HG02970 (cell line): Measurements from ENCODE around the gene SASH1.
"Not testable (repeated sequence)": the region's sequence is repeated elsewhere in the genome, so short reads cannot be mapped to it uniquely, and the experiment has no call there.

Experiments
- ATAC-seq: cut with Tn5 transposase; IDR thresholded peaks from one replicate; pipeline ENCODE4 v1.9.1; 2021; ENCODE audit warnings: mild to moderate bottlenecking, moderate library complexity, moderate number of reproducible peaks; ENCODE audit not compliant: unreplicated experiment, low FRiP score

The SASH1 gene

DNA sequence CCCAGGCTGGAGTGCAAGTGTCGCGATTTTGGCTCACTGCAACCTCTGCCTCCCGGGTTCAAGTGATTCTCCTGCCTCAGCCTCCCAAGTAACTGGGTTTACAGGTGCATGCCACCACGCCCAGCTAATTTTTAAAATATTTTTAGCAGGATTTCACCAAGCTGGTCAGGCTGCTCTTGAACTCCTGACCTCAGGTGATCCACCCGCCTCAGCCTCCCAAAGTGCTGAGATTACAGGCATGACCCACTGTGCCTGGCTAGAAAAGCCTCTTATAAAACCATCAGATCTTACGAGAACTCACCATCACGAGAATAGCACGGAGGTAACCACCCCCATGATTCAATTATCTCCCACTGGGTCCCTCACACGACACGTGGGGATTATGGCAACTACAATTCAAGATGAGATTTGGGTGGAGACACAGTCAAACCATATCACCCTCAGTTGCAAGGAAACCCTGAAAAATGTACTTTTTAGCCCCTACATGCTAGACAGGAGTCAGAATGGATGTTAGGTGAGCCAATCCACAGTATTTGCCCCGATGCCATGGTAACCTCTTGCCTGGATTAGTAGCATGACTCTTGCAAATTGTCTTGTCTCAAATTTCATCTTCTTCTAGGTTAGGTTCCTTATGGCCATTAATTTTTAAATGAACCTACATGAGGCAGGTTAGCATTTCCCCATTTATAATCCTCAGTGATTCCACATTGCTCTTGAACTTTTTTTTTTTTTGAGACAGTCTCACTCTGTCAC is 17.1 kb upstream of the SASH1 start:
- ATAC-seq, result no peak

DNA sequence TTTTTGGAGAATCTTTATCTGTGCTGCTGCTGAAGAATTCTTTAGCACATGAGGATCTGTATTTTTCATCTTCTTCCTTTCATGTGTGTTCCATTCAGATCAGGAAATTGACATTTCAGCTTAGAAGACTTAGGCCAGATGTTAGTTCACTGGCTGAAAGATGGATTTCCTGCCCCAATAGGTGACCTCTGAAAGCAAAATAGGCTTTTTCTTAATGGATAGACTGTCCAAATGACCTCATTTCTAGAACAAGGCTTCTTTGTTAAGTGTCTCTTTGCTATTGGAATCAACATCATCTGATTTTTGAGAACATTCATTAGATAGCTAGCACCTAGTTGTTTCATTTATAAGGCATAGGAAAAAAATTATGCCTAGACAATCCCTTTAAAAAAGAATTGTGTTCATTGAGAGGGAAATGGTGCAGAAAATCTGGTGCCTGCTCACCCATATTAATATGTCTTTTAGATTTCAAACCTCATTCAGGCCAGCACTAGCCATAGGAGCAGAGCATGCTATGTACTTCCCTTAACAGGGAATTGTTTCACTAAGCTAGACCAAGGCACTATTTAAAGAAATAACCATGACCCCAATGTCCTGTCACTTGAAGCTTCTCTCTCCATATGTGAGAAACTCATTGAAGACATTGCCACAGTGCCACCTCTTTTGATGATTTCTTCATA is 13.6 kb upstream of the SASH1 start:
- no peak for ATAC-seq

DNA sequence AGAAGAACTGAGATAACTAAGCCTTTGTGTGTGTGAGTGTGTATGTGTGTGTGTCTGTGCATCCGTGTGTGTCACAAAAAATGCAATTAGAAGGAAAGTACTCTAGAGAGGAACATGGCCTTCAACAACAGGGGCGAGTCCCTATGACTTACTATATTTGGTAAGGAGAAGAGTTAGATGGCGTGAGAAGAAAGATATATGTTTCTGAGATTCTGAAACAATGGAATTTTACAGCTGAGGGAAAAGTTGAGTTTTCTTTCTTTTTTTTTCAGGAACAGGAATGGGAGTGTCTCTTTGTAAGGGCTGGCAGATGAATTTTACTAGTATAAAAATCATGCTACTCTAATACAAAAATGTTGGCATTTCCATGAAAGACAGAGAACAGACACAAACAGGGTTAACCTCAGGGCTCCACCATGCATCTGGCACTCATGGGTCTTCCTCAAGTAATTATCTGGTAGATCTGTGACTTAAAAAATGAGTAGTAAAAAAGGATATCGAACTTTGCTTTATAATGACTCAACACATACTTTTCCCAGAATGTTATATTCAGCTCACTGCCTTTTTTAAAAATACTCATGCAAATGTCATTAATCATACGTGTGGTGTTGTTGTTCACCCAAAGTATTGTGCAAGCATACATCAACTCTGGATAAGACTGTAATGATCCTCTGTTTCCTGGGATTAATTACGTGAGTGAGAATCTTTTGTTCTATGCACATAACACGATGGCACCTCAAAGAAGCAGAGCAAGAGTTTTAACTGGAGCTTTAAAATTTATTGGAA is 12.8 kb upstream of the SASH1 start:
- ATAC-seq, result no peak

DNA sequence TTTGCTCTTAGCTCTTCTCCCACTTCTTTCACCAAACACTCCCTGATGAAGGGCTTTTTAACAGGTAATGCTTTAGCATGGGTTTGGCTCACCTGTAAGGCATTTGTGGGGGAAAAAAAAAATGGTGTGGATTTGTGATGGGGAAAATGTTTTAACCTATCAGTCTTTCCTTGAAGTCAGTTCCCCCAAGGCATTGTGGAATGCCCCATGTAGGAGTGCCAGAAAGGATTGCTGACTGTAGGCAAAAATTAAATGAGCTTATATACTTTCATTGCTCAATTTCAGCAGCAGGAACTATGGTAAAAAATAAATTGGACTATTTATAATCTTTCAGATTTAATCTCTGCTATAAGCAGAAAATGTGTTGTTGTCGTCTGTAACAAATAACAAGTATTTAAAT is 10.6 kb upstream of the SASH1 start:
- ATAC-seq, result no peak

DNA sequence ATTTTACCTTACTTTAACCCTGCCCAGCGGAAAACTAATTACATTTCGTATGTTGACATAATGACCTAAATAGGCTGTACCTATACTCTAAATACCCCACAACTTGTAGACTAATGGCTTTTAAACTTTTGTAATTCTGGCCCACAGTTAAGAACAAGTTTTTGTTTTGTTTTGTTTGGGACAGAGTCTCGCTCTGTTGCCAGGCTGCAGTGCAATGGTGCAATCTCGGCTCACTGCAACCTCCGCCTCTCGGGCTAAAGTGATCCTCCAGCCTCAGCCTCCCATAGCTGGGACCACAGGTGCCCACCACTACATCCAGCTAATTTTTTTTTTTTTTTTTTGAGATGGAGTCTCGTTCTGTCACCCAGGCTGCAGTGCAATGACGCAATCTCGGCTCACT is 5.7 kb upstream of the SASH1 start:
- no peak for ATAC-seq

DNA sequence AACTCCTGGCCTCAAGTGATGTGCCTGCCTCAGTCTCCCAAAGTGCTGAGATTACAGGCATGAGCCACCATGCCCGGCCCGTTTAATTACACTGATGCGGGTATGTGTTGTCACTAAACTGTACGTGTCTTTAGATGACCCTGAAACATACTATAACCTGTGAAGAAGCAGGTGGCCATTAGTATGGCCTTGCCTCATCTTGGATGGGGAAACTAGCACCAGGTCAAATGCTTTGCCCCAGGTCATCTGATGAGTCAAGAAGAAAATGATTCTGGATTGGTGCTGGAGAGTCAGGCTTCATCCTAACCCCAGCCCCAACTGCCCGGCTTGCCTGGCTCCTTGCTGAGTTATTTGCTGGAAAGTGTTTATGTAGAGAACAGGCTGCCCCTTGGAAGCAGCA is 2.9 kb upstream of the SASH1 start:
- no peak for ATAC-seq

DNA sequence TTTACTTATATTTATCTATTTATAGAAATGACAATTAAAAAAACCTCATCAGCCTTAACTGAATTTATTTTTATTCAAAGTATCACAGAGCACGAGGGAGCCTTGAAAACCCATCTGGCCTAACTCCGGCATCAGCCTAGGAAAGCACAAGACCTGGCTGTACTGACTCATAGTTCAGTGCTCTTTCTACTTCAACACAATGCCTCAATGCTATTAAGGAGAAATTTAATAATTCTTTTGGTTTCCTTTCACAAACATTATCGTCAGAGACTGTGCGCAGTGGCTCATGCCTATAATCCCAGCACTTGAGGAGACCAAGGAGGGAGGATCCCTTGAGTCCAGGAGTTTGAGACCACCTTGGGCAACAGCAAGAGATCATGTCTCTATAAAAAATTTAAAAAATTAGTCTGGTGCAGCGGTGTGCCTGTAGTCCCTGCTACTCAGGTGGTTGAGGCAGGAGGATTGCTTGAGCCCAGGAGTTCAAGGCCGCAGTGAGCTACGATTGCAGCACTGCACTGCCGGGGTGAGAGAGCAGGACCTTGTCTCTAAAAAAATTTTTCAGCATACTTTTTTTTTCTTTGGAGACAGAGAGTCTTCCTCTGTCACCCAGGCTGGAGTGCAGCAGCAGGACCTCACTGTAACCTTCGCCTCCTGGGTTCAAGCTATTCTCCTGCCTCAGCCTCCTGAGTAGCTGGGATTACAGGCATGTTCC is 1.9 kb upstream of the SASH1 start:
- ATAC-seq, result no peak

DNA sequence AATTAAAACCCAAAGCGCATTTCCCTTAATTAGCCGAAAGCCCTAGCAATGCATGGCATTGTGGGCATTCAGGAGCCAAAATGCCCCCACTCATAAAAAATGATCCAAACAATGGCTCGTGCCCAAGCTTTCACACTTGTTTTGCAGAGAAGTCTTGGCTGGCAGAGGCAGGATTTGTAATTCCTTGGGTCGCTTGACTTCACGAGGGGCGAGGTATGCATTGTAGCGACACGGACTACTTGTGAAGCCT is 613 bp upstream of the SASH1 start:
- no peak for ATAC-seq

DNA sequence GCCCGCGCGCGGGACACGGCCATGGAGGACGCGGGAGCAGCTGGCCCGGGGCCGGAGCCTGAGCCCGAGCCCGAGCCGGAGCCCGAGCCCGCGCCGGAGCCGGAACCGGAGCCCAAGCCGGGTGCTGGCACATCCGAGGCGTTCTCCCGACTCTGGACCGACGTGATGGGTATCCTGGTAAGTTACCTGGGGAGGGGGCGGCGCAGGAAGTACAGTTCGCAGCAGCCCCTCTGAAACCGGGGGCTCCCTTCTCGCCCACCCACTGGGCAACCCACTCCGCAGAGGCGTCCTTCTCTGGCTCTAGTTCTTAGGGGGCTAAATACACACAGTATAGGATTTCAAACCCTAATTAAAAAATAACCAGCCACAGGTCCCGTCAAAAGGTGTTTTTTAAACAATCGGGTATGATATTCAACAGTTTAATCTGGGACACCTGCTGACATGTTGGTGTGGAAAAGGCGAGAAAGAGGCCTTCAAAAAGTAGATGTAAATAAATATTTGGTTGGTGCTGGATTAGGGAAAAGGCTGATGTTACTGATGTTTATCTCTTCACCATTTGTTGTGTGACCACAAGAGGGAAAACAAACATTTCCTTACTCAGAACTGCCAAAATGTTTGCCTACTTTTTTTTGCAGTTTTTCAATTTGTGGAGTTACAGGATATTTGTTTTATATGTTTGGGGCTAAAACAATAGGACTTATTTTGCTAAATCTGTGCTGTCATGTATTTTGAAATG is 577 bp downstream of the SASH1 start:
- ATAC-seq, result no peak

DNA sequence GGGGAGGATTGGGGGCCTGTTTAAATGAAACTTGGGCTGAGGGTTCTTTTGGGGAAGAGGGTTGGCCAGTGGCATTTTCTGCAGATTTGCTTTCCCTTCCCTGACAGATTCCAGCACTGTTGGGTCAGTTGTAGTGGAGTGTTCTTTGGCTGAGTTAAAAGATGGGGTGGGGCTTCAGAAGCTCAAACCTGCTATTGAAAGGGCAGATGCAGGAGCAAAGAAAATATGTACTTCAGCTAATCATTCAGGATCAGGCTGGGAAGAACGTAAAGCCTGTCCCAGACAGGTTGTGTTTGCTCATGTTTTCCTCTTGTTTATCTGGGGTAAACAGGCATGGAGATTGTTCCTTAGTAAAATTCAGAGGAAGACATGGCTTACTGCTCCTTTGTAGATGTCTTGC is 2.5 kb downstream of the SASH1 start:
- no peak for ATAC-seq

DNA sequence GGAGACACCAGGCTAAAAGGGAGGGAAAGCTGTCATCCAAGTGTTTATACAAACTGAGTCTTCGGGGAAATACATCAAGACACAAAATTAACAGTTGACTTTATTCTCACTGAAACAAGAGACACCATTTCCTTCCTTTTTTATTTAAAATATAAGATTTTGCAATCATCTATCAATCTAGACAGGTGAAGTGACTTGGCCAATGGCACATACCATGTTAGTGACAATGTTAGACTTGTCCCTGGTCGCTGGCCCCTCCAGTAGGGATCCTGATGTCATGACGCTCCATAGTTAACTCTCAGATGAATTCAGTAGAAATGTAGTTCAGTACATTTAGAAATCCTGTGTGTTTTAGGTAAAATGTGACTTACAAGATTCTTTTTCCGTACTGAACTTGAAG is 2.9 kb downstream of the SASH1 start:
- no peak for ATAC-seq

DNA sequence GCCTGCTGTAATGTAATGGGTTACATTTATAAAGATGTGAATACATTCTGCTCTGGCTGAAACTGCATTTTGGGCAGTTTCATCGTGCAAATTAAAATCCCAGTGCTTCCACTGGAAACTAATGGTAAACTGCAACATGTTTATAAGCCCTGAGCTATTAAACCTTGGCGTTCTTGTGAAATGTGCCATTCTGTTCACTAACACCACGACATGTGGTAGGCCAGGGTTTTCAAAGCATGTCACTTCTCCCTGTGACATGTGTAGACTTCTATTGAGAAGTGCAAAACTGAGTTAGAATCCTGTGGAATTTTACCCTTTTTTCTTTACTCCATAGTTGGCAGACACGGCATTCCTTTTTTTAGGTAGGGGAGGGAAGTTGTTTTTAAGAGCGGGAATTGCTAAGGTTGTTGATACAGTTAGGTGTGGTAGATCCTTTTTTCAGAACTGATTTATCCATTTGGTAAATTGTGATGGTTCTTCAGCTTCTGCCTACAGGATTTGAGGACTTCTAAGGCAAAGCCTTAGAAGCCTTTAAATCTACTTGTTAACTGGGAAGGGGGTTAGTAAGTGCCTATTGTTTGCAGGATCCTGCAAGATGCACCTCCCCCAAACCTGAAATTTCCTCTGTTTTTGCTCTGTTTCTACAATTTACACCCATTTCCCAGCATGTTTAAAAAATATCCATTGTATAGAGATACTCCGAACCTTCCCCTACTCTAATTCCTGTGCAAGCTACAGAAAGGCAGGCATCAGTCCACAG is 4.2 kb downstream of the SASH1 start:
- no peak for ATAC-seq

DNA sequence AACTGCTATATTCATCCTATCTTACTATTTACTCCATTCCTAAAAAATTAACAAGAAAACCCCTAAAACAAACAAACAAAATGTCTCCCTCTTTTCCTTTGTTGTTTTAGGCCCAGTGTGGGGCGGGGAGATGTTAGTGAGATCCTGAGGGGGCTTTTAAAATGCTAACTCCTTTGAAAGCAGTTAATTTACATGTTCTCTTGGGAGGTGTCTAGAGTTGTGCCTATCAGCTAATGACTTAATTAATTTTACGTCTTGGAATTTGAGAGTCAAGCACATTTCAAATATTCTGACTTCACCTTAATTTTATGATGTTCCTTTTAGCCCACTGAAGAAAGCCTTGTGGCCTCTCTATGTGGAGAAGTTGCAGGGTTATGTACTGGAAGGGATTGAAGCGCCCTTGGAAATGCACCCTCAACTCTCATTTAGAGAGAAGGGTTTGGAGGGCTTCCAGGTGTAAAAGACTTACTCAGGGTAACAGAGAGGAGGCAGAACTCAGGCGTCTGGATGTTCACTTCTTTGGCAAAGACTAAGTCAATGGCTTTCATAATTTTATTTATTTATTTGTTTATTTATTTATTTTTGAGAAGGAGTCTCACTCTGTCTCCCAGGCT is 4.9 kb downstream of the SASH1 start:
- no peak for ATAC-seq

DNA sequence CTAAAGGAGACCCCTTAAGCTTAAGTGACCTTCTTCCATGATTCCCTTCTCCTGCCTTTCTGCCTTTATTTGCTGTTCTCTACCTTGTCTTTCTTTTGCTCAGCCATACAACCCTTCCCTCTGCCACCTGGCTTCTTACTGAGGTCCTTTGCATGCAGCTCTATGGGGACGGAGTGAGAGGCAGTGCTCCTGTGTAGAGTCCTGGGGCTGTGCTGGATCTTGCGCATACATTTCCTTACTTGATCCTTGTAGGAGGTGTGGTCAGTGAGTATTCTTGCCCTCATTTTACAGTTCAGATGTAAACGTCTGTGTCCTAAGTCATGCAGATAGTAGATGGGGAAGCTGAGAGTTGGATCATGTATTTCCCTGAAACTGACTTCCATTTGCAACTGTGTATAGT is 5.7 kb downstream of the SASH1 start:
- ATAC-seq, result no peak

DNA sequence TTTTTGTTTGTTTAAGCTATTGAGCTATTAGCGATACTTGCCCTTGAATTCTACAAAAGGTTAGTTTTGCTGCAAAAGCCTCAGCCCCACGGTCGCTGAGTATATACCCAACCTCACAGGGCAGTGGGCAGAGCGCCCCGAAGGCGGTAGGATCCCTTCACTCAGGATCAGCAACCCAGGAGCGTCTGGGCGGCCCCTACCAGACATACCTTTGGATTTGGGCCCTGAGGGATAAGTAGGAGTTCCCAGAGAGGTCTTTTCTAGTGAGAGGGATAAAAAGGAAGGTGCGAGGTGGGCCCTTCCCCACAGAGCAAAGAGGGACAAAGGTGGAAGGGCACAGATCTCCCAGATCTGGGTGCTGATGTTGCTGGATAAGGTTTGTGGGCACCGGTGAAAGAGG is 6.1 kb downstream of the SASH1 start:
- ATAC-seq, result no peak

DNA sequence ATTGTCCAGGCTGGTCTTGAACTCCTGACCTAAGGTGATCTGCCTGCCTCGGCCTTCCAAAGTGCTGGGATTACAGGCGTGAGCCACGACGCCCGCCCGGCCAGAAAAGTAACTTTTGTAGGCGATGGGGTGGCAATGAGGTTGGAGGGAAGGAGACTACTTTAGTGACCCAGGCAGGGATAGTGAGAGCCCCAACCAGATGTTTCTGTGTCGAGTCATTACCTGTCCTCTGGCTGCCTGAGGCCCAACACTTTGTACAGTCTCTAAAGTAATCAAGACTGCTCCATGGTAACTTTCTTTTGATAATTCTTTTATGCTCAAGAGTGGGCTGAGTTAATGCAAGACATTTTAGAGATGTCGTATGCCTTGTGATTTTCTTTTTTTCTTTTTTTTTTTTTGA is 6.8 kb downstream of the SASH1 start:
- no peak for ATAC-seq

DNA sequence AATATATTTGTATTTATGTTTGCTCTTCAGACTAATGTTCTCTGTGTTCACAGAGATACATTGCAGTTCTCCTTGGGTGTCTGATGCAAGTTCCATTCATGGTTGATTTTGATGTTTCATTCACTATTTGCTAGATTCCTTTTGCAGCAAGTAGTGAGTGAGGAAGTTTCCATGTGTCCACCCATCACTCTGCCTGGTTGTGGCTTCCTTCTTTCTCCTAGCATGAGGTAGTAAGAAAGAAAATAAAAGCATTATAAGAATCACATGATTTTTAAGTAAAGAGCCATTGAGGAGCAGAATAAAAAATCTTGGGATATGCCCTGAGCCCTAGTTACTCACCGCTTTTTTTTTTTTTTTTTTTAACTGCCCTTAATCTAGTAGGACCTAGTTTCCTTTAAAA is 8.7 kb downstream of the SASH1 start:
- ATAC-seq, result no peak

DNA sequence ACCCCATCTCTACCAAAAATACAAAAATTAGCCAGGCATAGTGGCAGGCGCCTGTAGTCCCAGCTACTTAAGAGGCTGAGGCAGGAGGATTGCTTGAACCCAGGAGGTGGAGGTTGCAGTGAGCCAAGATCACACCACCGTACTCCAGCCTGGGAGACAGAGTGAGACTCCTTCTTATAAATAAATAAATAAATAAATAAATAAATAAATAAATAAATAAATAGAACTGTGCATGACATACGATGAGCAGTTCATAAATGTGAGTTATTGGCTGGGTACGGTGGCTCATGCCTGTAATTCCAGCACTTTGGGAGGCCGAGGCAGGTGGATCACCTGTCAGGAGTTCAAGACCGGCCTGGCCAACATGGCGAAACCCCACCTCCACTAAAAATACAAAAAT is 9.8 kb downstream of the SASH1 start:
- ATAC-seq, result not testable (repeated sequence)

DNA sequence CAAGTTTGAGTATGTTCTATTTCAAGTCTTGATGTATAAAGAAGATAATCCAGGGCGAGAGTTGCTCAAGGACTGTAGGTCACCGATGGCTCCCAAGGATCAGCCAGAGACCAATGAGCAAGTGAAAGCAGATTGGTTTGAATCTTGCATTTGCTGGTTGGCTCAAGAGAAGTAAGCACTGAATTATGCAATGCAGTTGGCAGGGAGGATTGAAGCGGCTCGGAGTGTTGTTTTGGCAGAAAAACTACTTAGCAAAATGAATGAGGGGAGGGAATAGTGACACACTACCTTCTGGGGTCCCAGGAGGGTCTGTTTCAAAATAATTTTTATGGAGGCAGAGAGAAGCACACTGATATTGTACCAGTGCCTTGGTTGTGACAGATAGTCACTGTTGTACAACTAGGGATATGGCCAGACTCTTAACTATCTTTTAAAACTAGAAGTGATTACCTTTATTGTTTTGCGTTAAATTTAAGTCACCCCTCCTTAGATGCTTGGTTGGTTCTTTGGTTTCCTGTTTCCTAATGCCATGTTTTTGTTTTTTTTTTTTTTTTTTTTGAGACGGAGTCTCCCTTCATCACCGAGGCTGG is 15.7 kb downstream of the SASH1 start:
- ATAC-seq, result no peak
